Neural cell (in vitro differentiated cells): Measurements from ENCODE around the gene NPIPB5. TPM values are rescaled to one million over a fixed set of nuclear protein-coding genes. Genes with fewer than 3 reads are reported as not detected.
"Not testable (repeated sequence)": the region's sequence is repeated elsewhere in the genome, so short reads cannot be mapped to it uniquely, and the experiment has no call there.

Source experiments
- H2AFZ ChIP-seq: fragments of 200-600, 300-800 bp; sonication (generic), shearing (Covaris generic); 2 replicates; pipeline ENCODE4 v1.6.0; 2014; ENCODE audit warnings: low read depth, mild to moderate bottlenecking, antibody characterized with exemption, low read length, moderate library complexity
- H3F3A ChIP-seq: fragments of 200-600 bp; shearing (Covaris generic); 2 replicates; pipeline ENCODE4 v1.6.1; 2016; ENCODE audit warnings: mild to moderate bottlenecking, moderate library complexity, mixed read lengths, antibody characterized with exemption, low read length; ENCODE audit not compliant: insufficient read depth, poor library complexity, severe bottlenecking
- H3K27ac ChIP-seq: fragments of 200-600, 300-800 bp; sonication (generic), shearing (Covaris generic); 2 replicates; pipeline ENCODE4 v1.5.1; 2014; ENCODE audit warnings: mild to moderate bottlenecking, low read length, moderate library complexity
- H3K27me3 ChIP-seq: fragments of 300-800, 200-600 bp; sonication (generic), shearing (Covaris generic); 2 replicates; pipeline ENCODE4 v1.6.0; 2014; ENCODE audit warnings: mild to moderate bottlenecking, low read depth, low read length, moderate library complexity; ENCODE audit not compliant: insufficient read depth
- H3K36me3 ChIP-seq: fragments of 300-800, 200-600 bp; sonication (generic), shearing (Covaris generic); 2 replicates; pipeline ENCODE4 v1.5.1; 2014; ENCODE audit warnings: mild to moderate bottlenecking, antibody characterized with exemption, low read length, moderate library complexity; ENCODE audit not compliant: insufficient read depth
- H3K4me2 ChIP-seq: fragments of 300-800, 200-600 bp; sonication (generic), shearing (Covaris generic); 2 replicates; pipeline ENCODE4 v1.6.0; 2014; ENCODE audit warnings: mild to moderate bottlenecking, low read length
- H3K4me3 ChIP-seq: fragments of 300-800, 200-600 bp; sonication (generic), shearing (Covaris generic); 2 replicates; pipeline ENCODE4 v1.5.1; 2014; ENCODE audit warnings: mild to moderate bottlenecking, low read length, moderate library complexity
- H3K79me2 ChIP-seq: fragments of 200-600 bp; shearing (Covaris generic); replicated peaks from 2 replicates; pipeline ENCODE4 v1.6.0; 2014; ENCODE audit warnings: mild to moderate bottlenecking, low read length, moderate library complexity; ENCODE audit not compliant: insufficient read depth
- H3K9ac ChIP-seq: fragments of 300-800, 200-600 bp; sonication (generic), shearing (Covaris generic); 2 replicates; pipeline ENCODE4 v1.6.1; 2016; ENCODE audit warnings: mild to moderate bottlenecking, low read length, mixed read lengths
- H3K9me2 ChIP-seq: fragments of 200-600 bp; shearing (Covaris generic); 2 replicates; pipeline ENCODE4 v1.6.1; 2016; ENCODE audit warnings: mild to moderate bottlenecking, low read length, mixed read lengths; ENCODE audit not compliant: insufficient read depth
- H3K9me3 ChIP-seq: fragments of 200-600, 300-800 bp; sonication (generic), shearing (Covaris generic); 2 replicates; pipeline ENCODE4 v1.6.1; 2016; ENCODE audit warnings: mild to moderate bottlenecking, mixed run types, low read length, moderate library complexity, mixed read lengths
- H4K20me1 ChIP-seq: fragments of 200-600 bp; shearing (Covaris generic); 2 replicates; pipeline ENCODE4 v1.6.1; 2016; ENCODE audit warnings: mild to moderate bottlenecking, mixed run types; ENCODE audit not compliant: insufficient read depth
- polyA plus RNA-seq: library from polyadenylated mRNA; depleted of rRNA; stranded (reverse); fragments of >200 nt; gene quantifications from 2 replicates; pipeline ENCODE4 v1.2.3, GENCODE V29; 2014
- small RNA-seq, 3 experiments: library from RNA; depleted of rRNA; stranded (forward); fragments of <200 nt; gene quantifications; one replicate each; pipeline ENCODE3, GENCODE V24; 2012

NPIPB5 gene
- polyA plus RNA-seq, 1 donor from 2014 or later: 20.4 TPM

DNA sequence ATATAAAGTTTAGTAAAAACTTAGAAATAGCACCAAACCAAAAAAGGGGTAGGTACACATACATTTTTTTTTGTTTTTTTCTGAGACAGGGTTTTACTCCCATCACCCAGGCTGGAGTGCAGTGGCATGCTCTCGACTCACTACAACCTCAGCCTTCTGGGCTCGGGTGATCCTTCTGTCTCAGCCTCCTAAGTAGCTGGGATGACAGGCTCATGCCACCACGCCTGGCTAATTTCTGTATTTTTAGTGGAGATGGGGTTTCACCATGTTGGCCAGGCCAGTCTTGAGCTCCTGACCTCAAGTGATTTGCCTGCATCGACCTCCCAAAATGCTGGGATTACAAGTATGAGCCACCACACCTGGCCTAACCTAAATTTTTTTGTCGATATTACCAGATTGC, 41.0 kb downstream of the NPIPB5 start:
- H3K4me3 ChIP-seq, H3F3A ChIP-seq, H3K79me2 ChIP-seq, H3K36me3 ChIP-seq, H3K27me3 ChIP-seq, H3K27ac ChIP-seq, H2AFZ ChIP-seq, H4K20me1 ChIP-seq, H3K4me2 ChIP-seq, H3K9me3 ChIP-seq, H3K9ac ChIP-seq, H3K9me2 ChIP-seq: not testable (repeated sequence)

DNA sequence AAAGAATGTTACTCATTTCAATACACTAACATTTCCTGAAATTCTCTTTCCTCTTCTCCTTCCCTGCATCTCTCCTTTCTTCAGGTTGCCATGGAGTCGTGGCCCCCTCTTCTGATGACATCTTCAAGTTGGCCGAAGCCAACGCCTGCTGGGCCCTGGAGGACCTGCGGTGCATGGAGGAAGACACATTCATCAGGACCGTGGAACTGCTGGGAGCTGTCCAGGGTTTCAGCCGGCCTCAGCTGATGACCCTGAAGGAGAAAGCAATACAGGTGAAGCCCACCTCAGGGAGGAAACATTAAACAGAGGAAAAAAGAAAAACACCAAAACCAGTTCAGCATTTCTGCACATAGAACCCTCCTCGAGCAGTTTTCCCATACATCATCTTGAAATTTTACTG, 46.1 kb downstream of the NPIPB5 start:
- H3K27me3 ChIP-seq, H3K9me3 ChIP-seq, H3K79me2 ChIP-seq, H3K4me2 ChIP-seq, H2AFZ ChIP-seq, H4K20me1 ChIP-seq, H3F3A ChIP-seq, H3K9me2 ChIP-seq, H3K27ac ChIP-seq, H3K36me3 ChIP-seq, H3K9ac ChIP-seq, H3K4me3 ChIP-seq: not testable (repeated sequence)

Small RNA genes lying within 50 kb of the gene (small RNA-seq; reads per million reads assigned to genes)
- 0 reads per million in 3 experiments for gene AC106788.1

Other genes with a start within 250 kb of the NPIPB5 start
- 34.0 and 47.4 TPM in 2 replicates for gene POLR3E, start 213.5 kb upstream of the NPIPB5 start, polyA plus RNA-seq
- gene CDR2, start 136.3 kb upstream of the NPIPB5 start, polyA plus RNA-seq: 15.8 and 17.8 TPM in 2 replicates